Measurements from ENCODE around the gene ZNF619. TPM values are rescaled to one million over a fixed set of nuclear protein-coding genes. Genes with fewer than 3 reads are reported as not detected.

The ZNF619 gene
- total RNA-seq, 4 donors from 2014 or later: 5.1 to 14.9 (median 12.8) TPM

DNA sequence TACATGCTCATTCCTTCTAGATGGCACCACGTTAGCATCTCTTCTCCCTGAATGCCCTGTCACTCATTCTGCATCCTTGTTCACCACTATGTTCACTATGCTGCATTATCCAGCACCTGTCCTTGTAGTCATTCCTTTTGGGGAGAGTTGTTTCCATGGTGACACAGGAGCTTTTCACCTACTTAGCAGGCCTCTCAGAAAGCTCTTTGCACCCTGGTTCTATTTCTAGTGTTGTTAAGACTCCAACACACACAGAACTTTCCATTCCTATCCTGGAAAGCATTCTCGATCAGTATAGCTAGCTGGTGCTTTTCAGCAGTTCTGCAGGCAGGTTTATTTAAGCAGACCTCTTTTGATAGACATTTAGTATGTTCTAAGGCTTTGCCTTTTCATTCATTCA lies 26.5 kb upstream of the ZNF619 start:
- DNase-seq: no peak
- TF ChIP-seq POLR2A (IDR thresholded peaks at IDR 0.05): no peak
- no peak for TF ChIP-seq CTCF (IDR thresholded peaks at IDR 0.05)
- Histone ChIP-seq H3K27ac (no peak overlapping the region), H3K4me3 (no peak overlapping the region), H3K4me1 (peaks cover 0 to 7% (median 0%) of the 10 kb centered on the region in 4 donors), H3K36me3 (no peaks in the 10 kb centered on the region), H3K27me3 (no peaks in the 10 kb centered on the region), H3K9me3 (no peaks in the 10 kb centered on the region)

- no peaks in the 10 kb centered on the region for H3K9me3 ChIP-seq
- H3K4me3 ChIP-seq: no peak overlapping the region
- H3K27ac ChIP-seq: no peak overlapping the region
- DNase-seq: no peak
- H3K36me3 ChIP-seq: no peaks in the 10 kb centered on the region
- H3K27me3 ChIP-seq: no peaks in the 10 kb centered on the region
- no peak for TF ChIP-seq CTCF (IDR thresholded peaks at IDR 0.05)
- no peak for TF ChIP-seq POLR2A (IDR thresholded peaks at IDR 0.05)
- peaks cover 0 to 10% (median 1%) of the 10 kb centered on the region in 4 donors for H3K4me1 ChIP-seq
Observed at GRCh38 chr3:40451551-40451950, 25.4 kb upstream of the ZNF619 start.

- no peak for TF ChIP-seq CTCF (IDR thresholded peaks at IDR 0.05)
- Histone ChIP-seq H3K27ac (peak overlapping the region in 2 of 4 donors; percentile 83 to 94), H3K4me1 (peaks cover 0 to 10% (median 2%) of the 10 kb centered on the region in 4 donors), H3K9me3 (no peaks in the 10 kb centered on the region), H3K36me3 (no peaks in the 10 kb centered on the region), H3K27me3 (no peaks in the 10 kb centered on the region), H3K4me3 (peak overlapping the region in 2 of 4 donors; percentile 65 to 67)
- DNase-seq: no peak
Observed at GRCh38 chr3:40452057-40452456, 24.9 kb upstream of the ZNF619 start.

- no peak for DNase-seq
- Histone ChIP-seq H3K27ac (peak overlapping the region; percentile 83 to 94 (median 92)), H3K36me3 (no peaks in the 10 kb centered on the region), H3K9me3 (no peaks in the 10 kb centered on the region), H3K4me1 (peaks cover 0 to 10% (median 2%) of the 10 kb centered on the region in 4 donors), H3K4me3 (peak overlapping the region; percentile 54 to 67 (median 61)), H3K27me3 (no peaks in the 10 kb centered on the region)
- no peak for TF ChIP-seq CTCF (IDR thresholded peaks at IDR 0.05)
- TF ChIP-seq POLR2A (IDR thresholded peaks at IDR 0.05): no peak
Observed at GRCh38 chr3:40452562-40452875, 24.4 kb upstream of the ZNF619 start.

- peaks cover 0 to under 1% (median 0%) of the 10 kb centered on the region in 3 donors for H3K36me3 ChIP-seq
- H3K9me3 ChIP-seq: no peaks in the 10 kb centered on the region
- peak overlapping the region; percentile 83 to 94 (median 92) for H3K27ac ChIP-seq
- H3K4me1 ChIP-seq: peaks cover under 1 to 14% (median 4%) of the 10 kb centered on the region in 4 donors
- no peaks in the 10 kb centered on the region for H3K27me3 ChIP-seq
- peak overlapping the region; percentile 54 to 67 (median 61) for H3K4me3 ChIP-seq
- peak; percentile 41 to 57 for TF ChIP-seq POLR2A (IDR thresholded peaks at IDR 0.05)
- TF ChIP-seq CTCF (IDR thresholded peaks at IDR 0.05): no peak
- DNase-seq: peak; percentile 98 to 99 (median 99)
Observed at GRCh38 chr3:40452876-40453730, 23.8 kb upstream of the ZNF619 start.
